GM18867 (cell line): ENCODE results near the gene TMF1.

Source experiments
- ATAC-seq: cut with Tn5 transposase; IDR thresholded peaks from one replicate; pipeline ENCODE4 v1.9.1; 2021; ENCODE audit warnings: mild to moderate bottlenecking, moderate library complexity; ENCODE audit not compliant: unreplicated experiment

The TMF1 gene, protein sequence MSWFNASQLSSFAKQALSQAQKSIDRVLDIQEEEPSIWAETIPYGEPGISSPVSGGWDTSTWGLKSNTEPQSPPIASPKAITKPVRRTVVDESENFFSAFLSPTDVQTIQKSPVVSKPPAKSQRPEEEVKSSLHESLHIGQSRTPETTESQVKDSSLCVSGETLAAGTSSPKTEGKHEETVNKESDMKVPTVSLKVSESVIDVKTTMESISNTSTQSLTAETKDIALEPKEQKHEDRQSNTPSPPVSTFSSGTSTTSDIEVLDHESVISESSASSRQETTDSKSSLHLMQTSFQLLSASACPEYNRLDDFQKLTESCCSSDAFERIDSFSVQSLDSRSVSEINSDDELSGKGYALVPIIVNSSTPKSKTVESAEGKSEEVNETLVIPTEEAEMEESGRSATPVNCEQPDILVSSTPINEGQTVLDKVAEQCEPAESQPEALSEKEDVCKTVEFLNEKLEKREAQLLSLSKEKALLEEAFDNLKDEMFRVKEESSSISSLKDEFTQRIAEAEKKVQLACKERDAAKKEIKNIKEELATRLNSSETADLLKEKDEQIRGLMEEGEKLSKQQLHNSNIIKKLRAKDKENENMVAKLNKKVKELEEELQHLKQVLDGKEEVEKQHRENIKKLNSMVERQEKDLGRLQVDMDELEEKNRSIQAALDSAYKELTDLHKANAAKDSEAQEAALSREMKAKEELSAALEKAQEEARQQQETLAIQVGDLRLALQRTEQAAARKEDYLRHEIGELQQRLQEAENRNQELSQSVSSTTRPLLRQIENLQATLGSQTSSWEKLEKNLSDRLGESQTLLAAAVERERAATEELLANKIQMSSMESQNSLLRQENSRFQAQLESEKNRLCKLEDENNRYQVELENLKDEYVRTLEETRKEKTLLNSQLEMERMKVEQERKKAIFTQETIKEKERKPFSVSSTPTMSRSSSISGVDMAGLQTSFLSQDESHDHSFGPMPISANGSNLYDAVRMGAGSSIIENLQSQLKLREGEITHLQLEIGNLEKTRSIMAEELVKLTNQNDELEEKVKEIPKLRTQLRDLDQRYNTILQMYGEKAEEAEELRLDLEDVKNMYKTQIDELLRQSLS

DNA sequence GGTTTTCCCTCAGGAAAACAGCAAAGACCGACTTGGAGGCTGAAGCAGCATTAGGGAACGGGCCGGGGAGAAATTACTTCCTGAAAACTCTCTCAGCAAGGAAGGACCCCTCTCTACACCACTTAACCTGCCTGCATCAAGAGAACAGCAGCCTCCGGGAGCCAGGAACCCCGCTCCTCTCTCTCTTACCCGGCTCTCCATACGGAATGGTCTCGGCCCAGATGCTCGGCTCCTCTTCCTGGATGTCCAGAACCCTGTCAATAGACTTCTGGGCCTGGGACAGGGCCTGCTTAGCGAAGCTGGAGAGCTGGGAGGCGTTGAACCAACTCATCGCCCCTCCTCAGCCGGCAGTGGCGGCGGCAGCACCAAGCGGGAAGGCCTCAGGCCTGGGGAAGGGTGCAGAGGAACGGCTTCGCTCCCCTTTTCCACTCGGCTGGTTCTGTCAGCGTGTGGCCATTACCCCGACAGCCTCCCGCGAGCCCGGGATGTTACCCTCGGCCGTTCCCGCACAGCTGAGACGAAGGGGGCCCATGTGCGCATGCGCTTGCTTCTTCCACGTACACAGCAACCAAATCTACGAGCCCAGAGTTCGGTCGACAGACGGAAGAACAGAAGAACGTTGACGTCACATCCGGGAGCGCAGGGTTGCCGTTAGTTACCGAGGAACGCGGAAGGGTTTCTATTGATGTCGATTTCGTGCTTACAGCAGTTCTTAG lies at the start of gene TMF1:
TMF1 (minus strand) TSS at position 578 of the 716 bp plus-strand sequence; CDS start at position 331, 247 bp downstream.
- ATAC-seq = peak; percentile 93

DNA sequence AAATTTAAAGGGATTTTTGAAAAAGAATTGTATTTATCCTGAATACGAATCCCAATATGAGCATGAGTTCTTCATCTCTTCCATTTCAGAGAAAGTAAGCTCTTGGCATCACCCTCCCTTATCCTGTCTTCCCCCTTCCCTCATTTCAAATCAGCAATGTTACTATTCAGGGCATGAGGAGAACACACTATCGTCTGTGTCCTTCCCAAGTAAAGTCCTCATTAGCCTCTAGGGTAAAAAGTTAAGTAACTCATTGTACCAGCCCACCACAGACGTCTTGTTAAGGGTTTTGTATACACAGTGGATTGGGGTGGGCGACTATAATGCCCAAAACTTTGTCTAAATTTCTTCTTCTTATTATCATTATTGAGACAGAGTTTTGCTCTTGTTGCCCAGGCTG lies 47.4 kb upstream of the TMF1 start:
- ATAC-seq = no peak

DNA sequence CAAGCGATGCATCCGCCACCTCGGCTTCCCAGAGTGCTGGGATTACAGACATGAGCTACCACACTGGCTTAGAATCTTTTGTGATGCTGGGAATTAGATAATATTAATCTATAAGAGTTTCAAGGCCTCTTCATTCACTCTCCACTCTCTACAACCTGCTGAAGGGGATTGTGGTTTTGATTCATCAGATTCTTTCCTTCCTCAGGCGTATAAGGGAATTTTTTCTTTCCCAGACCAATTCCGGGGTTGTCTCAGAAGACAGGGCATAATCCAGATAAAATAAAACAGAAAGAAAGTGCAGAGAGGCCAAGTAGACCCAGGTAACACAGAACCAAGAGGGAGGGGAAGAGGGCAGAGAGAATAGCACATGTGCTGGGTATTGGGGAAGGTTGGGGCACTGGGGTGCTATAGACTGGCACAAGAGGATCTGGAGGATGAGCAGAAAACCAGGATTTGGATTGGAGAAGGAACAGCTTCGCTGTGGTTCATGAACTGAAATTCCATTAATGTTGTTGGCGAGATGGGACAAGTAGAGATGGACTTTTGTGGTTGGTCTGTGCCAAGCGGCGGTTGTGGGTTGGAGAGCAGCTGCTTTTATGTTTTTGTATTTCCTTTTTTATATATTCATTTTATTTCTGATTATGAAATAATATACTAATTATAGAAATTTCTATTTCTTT lies 45.4 kb upstream of the TMF1 start:
- no peak for ATAC-seq

DNA sequence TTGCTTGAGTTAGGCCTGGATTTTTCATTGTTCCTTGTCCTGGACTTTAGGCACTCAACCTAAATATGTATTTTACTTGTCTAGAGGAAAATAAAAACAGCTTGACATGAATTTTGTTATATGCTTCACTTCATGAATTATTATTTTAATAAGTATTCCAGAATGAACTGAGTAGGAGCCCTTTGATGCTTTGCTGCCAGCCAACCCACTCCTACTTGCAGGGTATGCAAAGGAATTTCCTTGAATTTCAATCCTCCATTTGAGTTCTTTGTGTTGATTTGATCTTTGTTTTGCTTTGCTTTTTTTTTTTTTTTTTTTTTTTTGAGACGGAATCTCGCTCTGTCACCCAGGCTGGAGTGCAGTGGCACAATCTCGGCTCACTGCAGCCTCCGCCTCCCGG lies 44.2 kb upstream of the TMF1 start:
- no peak for ATAC-seq

DNA sequence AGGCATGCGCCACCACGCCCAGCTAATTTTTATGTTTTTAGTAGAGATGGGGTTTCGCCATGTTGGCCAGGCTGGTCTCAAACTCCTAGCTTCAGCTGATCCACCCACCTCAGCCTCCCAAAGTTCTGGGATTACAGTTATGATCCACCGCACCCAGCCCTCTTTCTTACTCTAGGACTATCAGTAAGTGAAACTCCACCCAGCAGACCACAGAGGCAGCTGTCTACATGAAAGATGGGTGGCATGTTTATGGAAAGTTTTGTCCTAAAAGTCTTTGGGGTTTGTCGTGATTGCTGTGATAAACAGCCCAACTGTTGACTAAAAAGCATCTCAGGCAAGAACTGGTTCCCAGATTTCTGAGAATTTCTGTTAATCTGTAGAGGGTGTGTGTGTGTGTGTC lies 43.5 kb upstream of the TMF1 start:
- ATAC-seq = peak; percentile 30

DNA sequence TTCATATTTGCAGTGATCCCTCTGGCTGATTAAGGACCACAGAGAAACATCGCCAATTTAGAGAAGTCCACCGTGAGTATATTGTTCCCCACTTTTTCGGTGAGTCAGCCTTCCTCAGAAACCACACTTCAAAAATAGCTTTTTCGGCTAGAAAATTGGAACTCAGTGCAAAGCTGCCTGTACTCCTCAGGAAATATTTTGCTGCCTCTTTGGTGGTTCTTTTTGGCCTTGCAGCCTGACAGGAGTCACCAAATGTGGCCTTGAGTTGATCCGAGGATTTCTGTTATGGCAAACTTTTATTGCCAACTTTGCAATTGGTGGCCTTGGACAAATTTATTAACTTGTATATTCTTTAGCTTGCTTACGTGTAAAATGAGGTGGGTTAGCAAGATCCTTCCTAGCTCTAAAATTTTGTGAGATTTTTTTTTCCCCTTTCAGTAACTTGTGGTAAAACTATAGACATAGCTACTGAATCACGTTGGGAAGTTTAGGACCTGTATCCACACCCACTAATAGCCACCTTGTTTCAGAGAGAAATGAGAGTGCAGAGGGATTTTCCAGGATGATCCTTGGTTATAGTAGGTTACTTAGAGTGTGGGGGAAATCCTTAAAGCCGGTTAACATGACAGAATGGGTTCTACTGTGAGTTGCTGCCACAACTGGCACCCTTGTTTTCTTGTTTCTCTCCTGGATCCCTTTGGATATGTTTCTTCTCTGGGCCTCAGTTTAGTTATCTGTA lies 42.5 kb upstream of the TMF1 start:
- no peak for ATAC-seq

DNA sequence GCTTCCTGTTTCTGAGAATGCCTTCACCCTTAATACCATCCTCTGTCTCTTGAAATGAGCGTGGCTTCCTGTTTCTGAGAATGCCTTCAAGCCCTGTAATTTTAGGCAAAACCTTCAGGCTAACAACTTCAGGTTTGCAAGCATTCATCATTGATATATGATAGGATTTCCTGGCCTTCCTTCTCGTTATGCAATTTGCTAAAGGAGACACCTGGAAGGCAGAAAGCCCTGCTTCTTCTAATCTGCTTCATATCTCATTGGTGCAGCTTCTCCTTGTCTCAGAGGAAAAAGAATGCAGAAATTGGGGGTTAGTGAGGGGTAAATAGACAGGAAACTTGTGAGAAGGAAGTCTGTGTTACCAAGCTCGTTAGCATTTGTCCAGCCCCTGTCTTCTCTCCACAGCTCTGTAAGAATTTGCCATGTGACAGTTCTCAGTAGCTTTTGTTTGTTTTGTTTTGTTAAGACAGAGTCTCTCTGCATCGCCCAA lies 39.9 kb upstream of the TMF1 start:
- peak; percentile 78 for ATAC-seq

DNA sequence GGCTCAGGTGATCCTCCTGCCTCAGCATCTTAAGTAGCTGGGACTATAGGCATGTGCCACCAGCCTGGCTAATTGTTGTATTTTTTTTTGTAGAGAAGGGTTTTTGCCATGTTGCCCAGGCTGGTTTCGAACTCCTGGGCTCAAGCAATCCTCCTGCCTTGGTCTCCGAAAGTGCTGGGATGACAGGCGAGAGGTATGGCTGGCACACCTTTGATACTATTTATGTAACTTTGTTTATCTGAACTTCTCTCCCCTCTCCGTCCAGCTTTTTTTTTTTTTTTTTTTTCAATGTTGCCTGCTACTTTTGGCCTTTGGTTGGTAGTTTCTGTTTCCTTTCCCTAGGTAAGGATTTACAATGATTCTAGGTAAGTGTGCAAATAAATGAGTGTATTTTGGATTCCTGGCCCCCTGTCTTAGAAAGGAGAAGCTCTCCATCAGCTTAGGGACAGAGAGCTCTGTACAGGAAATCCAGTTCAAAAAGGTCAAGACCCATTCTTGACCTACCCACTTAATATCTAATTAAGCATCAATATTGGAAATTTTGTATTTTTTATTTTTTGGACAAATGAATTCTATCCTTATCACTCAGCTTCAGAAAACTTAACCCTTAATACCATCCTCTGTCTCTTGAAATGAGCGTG lies 39.4 kb upstream of the TMF1 start:
- no peak for ATAC-seq

DNA sequence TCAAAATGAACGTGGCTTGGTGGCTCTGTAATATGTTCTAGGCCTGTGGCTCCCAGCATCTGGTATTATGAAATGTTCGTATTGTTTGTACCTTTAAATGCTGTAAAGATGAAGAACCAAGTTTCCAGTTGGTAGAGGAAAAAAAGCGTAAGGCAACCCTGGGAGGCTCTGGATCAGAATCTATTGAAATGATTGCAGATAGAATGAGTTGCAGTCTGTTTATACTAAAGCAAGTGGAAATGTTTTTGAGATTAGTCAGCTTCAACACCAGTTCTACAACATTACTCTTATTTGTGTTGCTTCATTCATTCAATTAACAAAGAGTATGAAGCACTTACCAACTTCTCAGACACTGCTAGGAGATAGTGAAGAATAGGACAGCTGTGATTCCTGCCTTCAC lies 37.9 kb upstream of the TMF1 start:
- ATAC-seq = no peak

DNA sequence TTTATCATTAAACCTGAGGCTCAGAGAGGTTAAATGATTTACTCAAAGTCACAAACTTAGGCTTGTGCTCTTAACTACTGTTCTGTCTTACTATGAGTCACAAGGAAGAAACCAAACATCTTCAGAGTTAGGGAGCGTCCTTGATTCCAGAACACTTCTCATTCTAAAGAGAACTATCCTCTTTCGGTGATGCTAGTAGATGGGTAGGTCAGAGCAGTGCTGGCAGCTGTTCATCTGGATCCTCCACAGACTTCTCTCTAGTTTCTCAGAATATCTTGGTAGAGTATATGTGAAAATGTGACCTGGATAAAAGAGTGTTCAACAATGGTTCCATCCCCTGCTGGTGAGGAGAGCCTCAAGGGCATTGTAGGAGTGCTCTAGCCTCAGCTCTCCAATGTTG lies 35.9 kb upstream of the TMF1 start:
- ATAC-seq = no peak

DNA sequence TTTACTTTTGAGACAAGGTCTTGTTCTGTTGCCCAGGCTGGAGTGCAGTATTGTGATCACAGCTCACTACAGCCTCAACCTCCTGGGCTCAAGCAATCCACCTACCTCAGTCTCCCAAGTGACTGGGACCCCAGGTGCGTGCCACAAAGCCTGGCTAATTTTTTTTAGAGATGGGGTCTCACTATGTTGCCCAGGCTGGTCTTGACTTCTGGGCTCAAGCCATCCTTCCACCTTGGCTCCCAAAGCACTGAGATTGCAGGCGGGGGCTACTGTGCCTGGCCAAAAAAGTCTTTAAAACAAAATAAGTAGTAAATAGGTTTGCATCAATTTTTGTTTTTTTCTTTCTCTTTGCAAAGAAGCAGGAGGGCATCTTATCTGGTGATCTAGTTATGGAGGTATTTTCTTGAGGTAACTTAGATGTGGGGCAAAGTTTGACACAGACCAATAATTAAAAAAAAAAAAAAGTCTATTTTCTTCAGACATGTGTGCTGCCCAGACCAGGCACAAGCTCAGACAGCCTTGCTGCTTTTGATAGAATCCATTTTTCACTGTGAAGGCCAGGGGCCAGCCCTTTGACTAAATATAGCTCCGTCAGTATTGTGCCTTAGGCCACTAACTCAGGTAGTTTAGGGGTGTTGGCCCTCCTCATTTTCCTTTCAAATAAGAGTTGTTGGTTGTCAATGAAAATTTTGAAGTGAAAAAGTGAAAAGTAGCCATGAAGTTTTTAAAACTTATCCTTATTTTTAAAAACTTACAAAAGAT lies 35.1 kb upstream of the TMF1 start:
- no peak for ATAC-seq

DNA sequence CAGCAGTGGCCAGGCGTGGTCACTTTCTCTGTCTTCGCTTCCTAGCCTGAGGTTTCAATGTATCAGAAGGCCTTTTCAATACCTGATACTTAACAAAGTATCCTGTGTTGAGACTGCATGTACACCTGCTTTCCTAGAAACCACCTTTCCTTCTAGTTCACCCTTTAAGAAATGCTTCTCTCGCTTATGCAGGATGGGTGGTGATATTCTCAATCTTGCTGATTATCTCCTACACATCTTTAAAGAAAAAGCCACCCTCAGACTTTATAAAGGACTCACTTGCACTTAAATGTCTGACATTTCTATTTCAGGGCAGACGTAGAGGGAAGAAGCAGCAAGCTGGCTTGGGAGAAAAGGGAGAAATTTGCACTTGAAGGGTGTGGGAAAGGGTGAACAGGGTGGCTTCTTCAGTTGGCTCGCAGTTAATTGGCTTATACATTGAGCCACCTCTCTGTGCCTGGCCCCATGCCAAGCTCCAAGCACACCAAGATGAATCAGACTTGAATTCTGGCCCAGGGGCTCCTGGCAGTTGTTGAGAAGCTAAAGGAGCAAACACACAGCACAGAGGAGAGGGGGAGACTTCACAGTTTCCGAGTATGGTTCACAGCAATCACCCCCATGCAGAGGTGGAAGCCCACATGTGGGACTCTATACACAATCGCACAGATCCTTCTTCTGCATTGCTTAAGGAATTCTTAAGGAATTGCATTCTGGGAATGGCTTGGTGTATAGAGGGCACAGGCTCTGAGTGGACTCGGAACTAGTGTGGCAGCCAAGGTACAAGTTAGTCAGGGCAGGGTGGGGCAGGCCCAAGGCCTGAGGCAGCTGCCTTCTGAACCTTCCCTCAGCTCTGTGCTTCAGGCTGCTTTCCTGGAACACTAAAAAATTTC lies 33.9 kb upstream of the TMF1 start:
- no peak for ATAC-seq

DNA sequence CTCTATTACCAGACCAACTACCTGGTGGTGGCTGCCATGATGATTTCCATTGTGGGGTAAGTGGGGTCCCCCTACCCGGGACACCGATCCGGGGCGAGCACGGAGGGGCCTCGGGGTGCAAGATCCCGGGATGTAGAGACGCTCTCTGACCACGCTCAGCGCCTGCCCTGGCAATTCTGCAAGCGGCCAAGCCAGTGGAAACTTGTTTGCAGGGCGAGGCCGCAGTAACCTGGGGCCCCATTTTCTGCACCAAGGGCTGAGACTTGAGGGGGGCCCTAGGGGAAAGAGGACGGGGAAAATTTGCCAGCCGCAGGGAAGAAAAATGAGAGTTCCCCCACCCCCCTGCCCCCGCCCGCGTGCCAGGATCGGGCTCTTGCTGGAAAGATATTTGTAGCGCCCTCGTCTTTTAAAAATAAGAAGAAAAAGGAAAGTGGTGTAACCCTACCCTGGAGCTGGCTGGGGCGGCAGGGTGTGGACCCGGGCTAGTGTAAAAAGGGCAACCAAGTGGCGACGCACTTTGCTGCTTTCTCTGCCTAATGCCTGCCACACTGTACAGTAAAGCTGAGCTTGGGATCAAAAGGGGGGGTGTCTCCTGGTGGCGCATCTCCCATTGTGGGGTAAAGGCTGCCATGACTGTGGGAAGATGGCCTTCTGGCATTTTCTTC lies 33.2 kb upstream of the TMF1 start:
- peak; percentile 0 for ATAC-seq

DNA sequence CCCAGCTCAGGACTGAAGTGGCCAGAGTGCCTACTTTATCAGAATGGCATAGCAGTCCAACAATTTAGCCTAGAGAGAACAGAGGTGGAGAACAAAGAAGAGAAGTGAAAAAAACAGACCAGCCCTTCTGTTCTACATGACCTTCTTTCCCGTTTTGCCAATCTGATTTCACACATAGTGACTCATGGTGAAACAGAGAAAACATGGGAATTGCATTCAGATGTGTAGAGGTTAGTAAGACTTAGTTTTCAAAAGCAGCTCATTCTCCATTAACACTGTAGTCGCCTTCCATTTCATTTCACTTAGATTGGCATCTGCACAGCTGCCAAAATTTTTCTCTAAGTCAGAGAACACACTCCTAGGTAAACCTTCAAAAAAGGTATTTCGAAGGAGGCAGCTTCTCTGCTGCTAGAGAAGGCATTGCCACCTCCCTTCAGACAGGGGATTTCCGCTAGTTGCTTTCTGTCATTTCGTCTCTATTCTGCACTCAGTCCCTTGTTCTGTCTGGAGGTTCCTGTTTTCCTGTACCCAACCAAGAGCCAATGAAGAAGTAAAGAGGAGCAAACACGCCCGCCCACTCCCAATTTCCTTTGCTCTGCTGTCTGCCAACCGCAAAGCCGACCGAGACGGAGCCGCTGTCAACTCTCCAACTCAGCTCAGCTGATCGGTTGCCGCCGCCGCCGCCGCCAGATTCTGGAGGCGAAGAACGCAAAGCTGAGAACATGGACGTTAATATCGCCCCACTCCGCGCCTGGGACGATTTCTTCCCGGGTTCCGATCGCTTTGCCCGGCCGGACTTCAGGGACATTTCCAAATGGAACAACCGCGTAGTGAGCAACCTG lies 32.4 kb upstream of the TMF1 start, which contains the start of gene ARL6IP5:
ARL6IP5 (plus strand) TSS at position 612 of the 842 bp plus-strand sequence; CDS start at position 723, 111 bp downstream.
- ATAC-seq = peak; percentile 49

DNA sequence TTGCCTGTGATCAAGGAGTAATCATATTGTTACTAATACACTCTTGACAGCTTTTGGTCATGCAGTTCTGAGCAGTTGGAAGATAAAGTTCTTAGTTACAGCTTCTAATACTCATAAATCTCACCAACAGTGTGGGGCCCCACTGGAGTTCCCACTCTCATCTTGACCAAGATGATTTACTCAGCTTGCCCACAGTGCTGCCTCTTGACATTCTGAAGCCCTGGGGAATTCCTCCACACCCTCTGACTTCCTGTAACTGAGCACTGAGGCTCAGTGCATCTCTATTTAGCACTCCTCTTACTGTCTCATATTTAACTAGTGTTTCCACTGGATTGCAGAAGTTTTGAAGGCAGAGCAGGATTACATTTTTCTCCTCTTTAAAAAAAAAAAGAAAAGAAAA lies 30.7 kb upstream of the TMF1 start:
- ATAC-seq = peak; percentile 57

DNA sequence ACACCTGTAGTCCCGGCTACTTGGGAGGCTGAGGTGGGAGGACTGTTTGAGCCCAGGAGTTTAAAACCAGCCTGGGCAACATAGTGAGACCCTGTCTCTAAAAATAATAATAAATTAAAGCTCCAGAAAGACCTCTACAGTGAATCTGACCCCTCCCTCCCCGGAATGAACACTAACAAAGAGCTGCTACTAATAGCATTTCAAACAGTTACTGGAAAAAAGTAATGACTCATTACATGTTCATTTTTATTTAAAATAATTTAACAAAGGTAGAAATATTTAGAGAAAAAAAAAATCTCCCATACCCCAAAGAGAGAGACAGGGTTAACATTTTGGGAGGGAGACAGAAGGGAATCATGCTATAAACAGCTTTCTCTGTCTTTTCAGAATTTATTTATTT lies 30.2 kb upstream of the TMF1 start:
- ATAC-seq = no peak
